K562 (cell line): ENCODE data around the gene LIPJ.

Experiments used
- CTCF ChIP-seq, 3 experiments: IDR thresholded peaks in 2 of 3; conservative IDR thresholded peaks in 1 of 3; 2 replicates each; pipeline ENCODE4 v1.5.1; 2011 to 2012; ENCODE audit warnings: low read length in 3 of 3, mild to moderate bottlenecking in 3 of 3, control low read depth in 2 of 3, improper control_type of control experiment in 1 of 3, inconsistent platforms in 1 of 3, low read depth in 1 of 3, mixed read lengths in 1 of 3, moderate library complexity in 1 of 3; ENCODE audit not compliant: insufficient read depth in 2 of 3
- ESRRB ChIP-seq: fragments of 250-450 bp; sonication (Bioruptor Pico); IDR thresholded peaks from 2 replicates; pipeline ENCODE4 v1.5.0; 2020; ENCODE audit warnings: mild to moderate bottlenecking, moderate library complexity, borderline replicate concordance
- PKNOX1 ChIP-seq: fragments of 450-650 bp; IDR thresholded peaks from 2 replicates; pipeline ENCODE4 v1.6.1; 2016
- POLR2A ChIP-seq: fragments of 450-650 bp; conservative IDR thresholded peaks from 2 replicates; pipeline ENCODE4 v1.6.1; 2016
- SAFB2 ChIP-seq: fragments of 200-400 bp; formaldehyde crosslinking; IDR thresholded peaks from 2 replicates; pipeline ENCODE4 v1.6.1; 2018; ENCODE audit warnings: borderline replicate concordance, low read length, low read depth, moderate library complexity; ENCODE audit not compliant: severe bottlenecking
- ZFX ChIP-seq: sonication (generic); formaldehyde crosslinking; IDR thresholded peaks from 2 replicates; pipeline ENCODE4 v1.8.0; 2022; ENCODE audit warnings: mild to moderate bottlenecking, missing genetic modification reagents, moderate library complexity
- ZNF212 ChIP-seq: fragments of 450-650 bp; formaldehyde crosslinking; IDR thresholded peaks from 2 replicates; pipeline ENCODE4 v1.4.0; 2020; ENCODE audit warnings: mild to moderate bottlenecking

GRCh38 chr10:88555190-88555908 is 31.2 kb upstream of the LIPJ start:
- TF ChIP-seq ESRRB (CRISPR knock-in tag) (no peak), SAFB2 (no peak), ZFX (CRISPR knock-in tag) (no peak), CTCF (IDR thresholded peaks at IDR 0.05 in 2 of 3, conservative IDR thresholded peaks at IDR 0.05 in 1 of 3; ENCODE audit: insufficient read depth in 2 of 3, low read depth in 1 of 3, low read length in 3 of 3) (no peak), POLR2A (no peak), PKNOX1 (no peak), ZNF212 (CRISPR knock-in tag) (no peak)
